Stomach (tissue), 9 donors: ENCODE data around the gene TTC21A. TPM values are rescaled to one million over a fixed set of nuclear protein-coding genes. Genes with fewer than 3 reads are reported as not detected.

ENCODE experiments used
- DNase-seq, 2 donors: peaks; one replicate each; pipeline versions ENCODE4 v3.0.0 to v3.0.0-alpha.2; 2013 to 2019
- H3K27ac ChIP-seq, 5 donors: fragments of 200-600 bp in 4 of 5; sonication (generic) in 4 of 5; one replicate each; pipeline ENCODE4 v1.5.1; 2013 to 2019; ENCODE audit warnings: mild to moderate bottlenecking in 1 of 5, moderate library complexity in 1 of 5
- H3K27me3 ChIP-seq, 3 donors: fragments of 200-600 bp; sonication (generic); one replicate each; pipeline ENCODE4 v1.5.1; 2017 to 2019; ENCODE audit warnings: mixed run types in 1 of 3
- H3K36me3 ChIP-seq, 4 donors: fragments of 200-600 bp; sonication (generic); 1 replicate in 3 of 4; 2 replicates in 1 of 4; pipeline ENCODE4 v1.5.1; 2016 to 2019
- H3K4me1 ChIP-seq, 4 donors: fragments of 200-600 bp; sonication (generic); one replicate each; pipeline ENCODE4 v1.5.1; 2016 to 2019
- H3K4me3 ChIP-seq, 4 donors: fragments of 200-600 bp; sonication (generic) in 3 of 4; one replicate each; pipeline ENCODE4 v1.5.1; 2016 to 2019; ENCODE audit warnings: mild to moderate bottlenecking in 1 of 4
- H3K9me3 ChIP-seq, 4 donors: fragments of 200-600 bp; sonication (generic); one replicate each; pipeline ENCODE4 v1.5.1; 2016 to 2019
- EP300 ChIP-seq: sonication (generic); formaldehyde crosslinking; IDR thresholded peaks from one replicate; pipeline ENCODE4 v1.6.1; 2017; ENCODE audit warnings: antibody characterized with exemption
- POLR2A ChIP-seq, 4 donors: fragments of 450-650 bp; IDR thresholded peaks; one replicate each; pipeline ENCODE4 v1.6.1; 2016; ENCODE audit warnings: antibody characterized with exemption in 4 of 4, control low read depth in 2 of 4, mild to moderate bottlenecking in 1 of 4, moderate library complexity in 1 of 4
- POLR2AphosphoS5 ChIP-seq, 3 donors: sonication (generic); formaldehyde crosslinking; IDR thresholded peaks; one replicate each; pipeline ENCODE4 v1.6.1; 2016; ENCODE audit warnings: antibody characterized with exemption in 3 of 3
- WGBS, 5 donors: extraction: QIAGEN DNeasy Blood & Tissue Kit in 3 of 5; methylation state at CpG; one replicate each; pipeline versions ENCODE4 v1.1.5 to v1.1.7; 2013 to 2018; 5-methylcytosine and 5-hydroxymethylcytosine counted together
- intact Hi-C: fragments of 100-400 bp; cut with DNase I; formaldehyde crosslinking; loops from one replicate; pipeline ENCODE4 v1.15.1; 2023; ENCODE audit warnings: low total_unique reads
- polyA plus RNA-seq, 3 donors: library from polyadenylated mRNA; stranded (reverse); fragments of 200-250 nt; gene quantifications; one replicate each; pipeline ENCODE4 v1.2.3, GENCODE V29; 2013
- total RNA-seq, 5 donors: library from RNA; depleted of rRNA; stranded (reverse); fragments of >200 nt; gene quantifications; one replicate each; pipeline versions ENCODE4 v1.1.0 to v1.2.3, GENCODE V29; 2014 to 2016
- TF ChIP-seq, protein P1 (sequence below), 7 experiments: fragments of 450-650 bp in 4 of 7; fragments of 200-600 bp in 3 of 7; sonication (generic) in 3 of 7; IDR thresholded peaks; one replicate each; pipeline ENCODE4 v1.5.1; 2016 to 2019; ENCODE audit warnings: antibody characterized with exemption in 7 of 7, control low read depth in 2 of 7, mild to moderate bottlenecking in 1 of 7
- donor health status: healthy with polysubstance abuse.
- donor health status: Bipolar disorder and iron deficiency.
- donor health status: healthy.

The TTC21A gene
- total and polyA plus RNA-seq, 8 donors: 0.89 to 17.7 (median 6.3) TPM

DNA sequence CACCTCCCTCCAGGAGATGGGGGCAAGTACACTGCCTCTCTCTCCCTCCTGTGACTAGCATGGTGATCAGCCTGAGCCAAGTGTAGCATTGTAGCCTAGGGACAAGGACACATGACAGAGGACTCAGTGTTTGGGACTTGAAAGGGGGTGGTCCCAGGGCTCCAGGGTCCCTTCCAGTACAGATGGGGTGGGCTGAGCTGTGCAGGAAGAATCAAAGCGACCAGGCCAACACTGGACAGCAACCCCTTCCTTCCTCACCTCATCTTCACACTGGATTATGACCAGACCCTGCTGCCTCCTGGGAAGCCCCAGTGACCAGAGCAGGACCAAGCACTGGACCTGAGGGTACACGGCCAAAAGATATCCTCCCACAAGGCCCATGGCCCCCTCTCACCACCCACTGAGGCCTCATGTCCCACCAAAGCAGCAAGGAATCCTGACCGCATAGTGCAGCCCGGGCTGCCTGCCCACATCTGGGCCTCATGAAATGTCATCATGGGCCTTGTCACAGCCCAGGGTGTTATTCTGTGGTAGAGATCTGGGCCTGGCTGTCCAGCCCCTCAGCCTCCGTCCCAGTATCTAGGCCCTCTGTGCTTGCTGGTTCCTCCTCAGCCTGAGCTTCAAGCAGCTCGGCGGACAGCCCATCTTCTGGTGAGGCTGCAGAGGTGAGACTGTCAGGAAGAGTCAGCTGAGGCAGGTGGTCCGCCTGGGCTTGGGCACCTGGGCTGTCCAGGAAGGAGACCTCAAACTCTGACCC, 9.6 kb upstream of the TTC21A start:
- DNase-seq: no peak
- no peak for TF ChIP-seq EP300
- no peak for TF ChIP-seq POLR2AphosphoS5 (IDR thresholded peaks at IDR 0.05)
- TF ChIP-seq POLR2A (IDR thresholded peaks at IDR 0.05): no peak
- TF ChIP-seq, protein P1, sequence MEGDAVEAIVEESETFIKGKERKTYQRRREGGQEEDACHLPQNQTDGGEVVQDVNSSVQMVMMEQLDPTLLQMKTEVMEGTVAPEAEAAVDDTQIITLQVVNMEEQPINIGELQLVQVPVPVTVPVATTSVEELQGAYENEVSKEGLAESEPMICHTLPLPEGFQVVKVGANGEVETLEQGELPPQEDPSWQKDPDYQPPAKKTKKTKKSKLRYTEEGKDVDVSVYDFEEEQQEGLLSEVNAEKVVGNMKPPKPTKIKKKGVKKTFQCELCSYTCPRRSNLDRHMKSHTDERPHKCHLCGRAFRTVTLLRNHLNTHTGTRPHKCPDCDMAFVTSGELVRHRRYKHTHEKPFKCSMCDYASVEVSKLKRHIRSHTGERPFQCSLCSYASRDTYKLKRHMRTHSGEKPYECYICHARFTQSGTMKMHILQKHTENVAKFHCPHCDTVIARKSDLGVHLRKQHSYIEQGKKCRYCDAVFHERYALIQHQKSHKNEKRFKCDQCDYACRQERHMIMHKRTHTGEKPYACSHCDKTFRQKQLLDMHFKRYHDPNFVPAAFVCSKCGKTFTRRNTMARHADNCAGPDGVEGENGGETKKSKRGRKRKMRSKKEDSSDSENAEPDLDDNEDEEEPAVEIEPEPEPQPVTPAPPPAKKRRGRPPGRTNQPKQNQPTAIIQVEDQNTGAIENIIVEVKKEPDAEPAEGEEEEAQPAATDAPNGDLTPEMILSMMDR (IDR thresholded peaks at IDR 0.05): no peak
- Histone ChIP-seq H3K4me1 (peaks cover 0 to 41% (median 10%) of the 10 kb centered on the region in 4 donors), H3K36me3 (peaks cover 54 to 96% (median 86%) of the 10 kb centered on the region in 4 donors), H3K27me3 (no peaks in the 10 kb centered on the region), H3K9me3 (no peaks in the 10 kb centered on the region), H3K4me3 (no peak overlapping the region), H3K27ac (peak overlapping the region in 1 of 5 donors; percentile 23)
- intact Hi-C loops: no loop called here
- 84 to 100% (median 87%) methylated on average over 7 to 8 of the region's 8 CpGs for WGBS, 5 donors

DNA sequence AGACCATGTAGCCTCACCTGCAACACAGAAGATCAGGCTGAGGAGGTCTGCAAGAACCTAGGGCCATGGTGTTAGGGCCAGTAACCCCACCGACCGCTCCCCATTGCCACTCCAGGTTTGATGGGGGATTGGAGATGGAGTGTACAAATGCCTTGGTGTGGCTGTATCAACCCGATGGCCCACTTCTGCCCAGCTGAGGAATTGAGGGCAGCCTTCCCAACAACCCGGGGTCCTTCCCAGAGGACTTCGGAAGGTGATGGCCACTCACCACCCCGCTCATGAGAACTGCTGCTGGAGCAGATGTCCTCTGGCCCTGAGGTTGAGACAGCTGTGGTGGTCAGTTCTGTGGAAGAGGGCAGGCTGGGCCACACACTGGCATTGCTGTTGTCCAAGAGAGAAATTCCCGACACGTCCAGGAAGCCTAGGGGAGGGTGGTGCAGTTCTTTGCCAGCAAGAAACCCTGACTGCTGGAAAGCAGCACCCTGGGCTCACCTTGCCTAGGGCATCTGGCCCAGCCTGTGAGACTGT, 8.9 kb upstream of the TTC21A start:
- WGBS, 5 donors: 83 to 100% (median 89%) methylated on average over 3 to 8 of the region's 8 CpGs
- no peak overlapping the region for H3K4me3 ChIP-seq
- no peak for DNase-seq
- peaks cover 51 to 95% (median 79%) of the 10 kb centered on the region in 4 donors for H3K36me3 ChIP-seq
- no peaks in the 10 kb centered on the region for H3K27me3 ChIP-seq
- peaks cover 2 to 48% (median 16%) of the 10 kb centered on the region in 4 donors for H3K4me1 ChIP-seq
- TF ChIP-seq EP300 (no peak), POLR2A (IDR thresholded peaks at IDR 0.05) (no peak), POLR2AphosphoS5 (IDR thresholded peaks at IDR 0.05) (no peak)
- TF ChIP-seq, protein P1 (IDR thresholded peaks at IDR 0.05): no peak
- H3K27ac ChIP-seq: no peak overlapping the region
- H3K9me3 ChIP-seq: no peaks in the 10 kb centered on the region
- intact Hi-C loops: no loop called here

GRCh38 chr3:39099242-39099641, 8.2 kb upstream of the TTC21A start:
- WGBS, 5 donors: 83 to 95% (median 91%) methylated on average over 1 of the region's 1 CpG
- TF ChIP-seq POLR2AphosphoS5 (IDR thresholded peaks at IDR 0.05): no peak
- no peak for TF ChIP-seq EP300
- TF ChIP-seq, protein P1 (IDR thresholded peaks at IDR 0.05): no peak
- TF ChIP-seq POLR2A (IDR thresholded peaks at IDR 0.05): no peak
- Histone ChIP-seq H3K27ac (no peak overlapping the region), H3K4me1 (peaks cover 9 to 55% (median 22%) of the 10 kb centered on the region in 4 donors), H3K36me3 (peaks cover 51 to 88% (median 72%) of the 10 kb centered on the region in 4 donors), H3K27me3 (no peaks in the 10 kb centered on the region), H3K9me3 (no peaks in the 10 kb centered on the region), H3K4me3 (no peak overlapping the region)
- intact Hi-C loops: no loop called here
- no peak for DNase-seq

GRCh38 chr3:39099738-39100499, 7.6 kb upstream of the TTC21A start:
- no peaks in the 10 kb centered on the region for H3K9me3 ChIP-seq
- no peak overlapping the region for H3K27ac ChIP-seq
- intact Hi-C loops: no loop called here
- DNase-seq: no peak
- no peaks in the 10 kb centered on the region for H3K27me3 ChIP-seq
- H3K36me3 ChIP-seq: peaks cover 46 to 82% (median 65%) of the 10 kb centered on the region in 4 donors
- WGBS, 5 donors: 93 to 100% (median 100%) methylated on average over 1 to 2 of the region's 2 CpGs
- H3K4me1 ChIP-seq: peaks cover 15 to 61% (median 29%) of the 10 kb centered on the region in 4 donors
- H3K4me3 ChIP-seq: no peak overlapping the region
- TF ChIP-seq POLR2AphosphoS5 (IDR thresholded peaks at IDR 0.05): no peak
- TF ChIP-seq, protein P1 (IDR thresholded peaks at IDR 0.05): no peak
- TF ChIP-seq EP300: no peak
